Activated CD8-positive, alpha-beta T cell treated with anti-CD3 and anti-CD28 coated beads, Interleukin-2, amount 10 ng/mL, durations not matched to agents 7 days and 5 days (primary cell): Measurements from ENCODE around the gene COX17. TPM values are rescaled to one million over a fixed set of nuclear protein-coding genes. Genes with fewer than 3 reads are reported as not detected.

Source experiments
- ATAC-seq: fragments of 150-1000 bp; cut with Tn5 transposase; one replicate; pipeline ENCODE4 v1.10.0; 2021; ENCODE audit warnings: moderate library complexity
- CTCF ChIA-PET: fragments of 350-600 bp; sonication (Branson Sonifier 250); formaldehyde crosslinking; loops from one replicate; lab custom pipeline; 2021; ENCODE audit warnings: antibody characterized with exemption; lab: Charles Lee
- POLR2A ChIA-PET: fragments of 350-600 bp; sonication (Branson Sonifier 250); formaldehyde crosslinking; loops from one replicate; lab custom pipeline; 2021; ENCODE audit warnings: antibody characterized with exemption; lab: Charles Lee
- DNase-seq: peaks from one replicate; pipeline ENCODE4 v3.0.0-alpha.2; 2020
- H3K27ac Mint-ChIP-seq: one replicate; pipeline ENCODE4 v1.8.0; 2021; ENCODE audit warnings: mild to moderate bottlenecking, mixed read lengths
- H3K27me3 Mint-ChIP-seq: one replicate; pipeline ENCODE4 v1.8.0; 2021; ENCODE audit warnings: low read depth, mixed read lengths
- H3K36me3 Mint-ChIP-seq: one replicate; pipeline ENCODE4 v1.8.0; 2021; ENCODE audit warnings: low read depth, mixed read lengths
- H3K4me1 Mint-ChIP-seq: one replicate; pipeline ENCODE4 v1.8.0; 2021; ENCODE audit warnings: low read depth, mixed read lengths
- H3K4me3 Mint-ChIP-seq: one replicate; pipeline ENCODE4 v1.8.0; 2021; ENCODE audit warnings: mild to moderate bottlenecking, mixed read lengths
- H3K9me3 Mint-ChIP-seq: one replicate; pipeline ENCODE4 v1.8.0; 2022; ENCODE audit warnings: mixed read lengths; ENCODE audit not compliant: insufficient read depth
- total RNA-seq, 2 experiments: library from RNA; stranded (reverse); gene quantifications; one replicate each; pipeline ENCODE4 v1.2.3, GENCODE V29; 2021

Gene COX17
- total RNA-seq, 2 experiments from 2014 or later, result 62.0 to 71.5 TPM

- H3K9me3 Mint-ChIP-seq, result no peaks in the 10 kb centered on the region
- H3K27me3 Mint-ChIP-seq, result no peaks in the 10 kb centered on the region
- ATAC-seq, result no peak
- peaks cover 41% of the 10 kb centered on the region for H3K4me1 Mint-ChIP-seq
- ChIA-PET CTCF (interaction anchor here (1.0 to 2.3 kb wide), 5 partner anchors 9 to 73 kb away, joined by 3 to 13 read pairs (median 5); no protein-coding TSS in a partner anchor), POLR2A (no interaction called here)
- no peak for DNase-seq
- H3K36me3 Mint-ChIP-seq, result peaks cover 68% of the 10 kb centered on the region
- no peak overlapping the region for H3K4me3 Mint-ChIP-seq
- H3K27ac Mint-ChIP-seq, result no peak overlapping the region
Measured at GRCh38 chr3:119672776-119673175, 4.4 kb downstream of the COX17 start.

GRCh38 chr3:119669906-119670570, 7.2 kb downstream of the COX17 start:
- CTCF ChIA-PET, result no interaction called here
- Mint-ChIP-seq H3K4me1 (peaks cover 26% of the 10 kb centered on the region), H3K27me3 (no peaks in the 10 kb centered on the region), H3K4me3 (no peak overlapping the region), H3K27ac (no peak overlapping the region), H3K9me3 (no peaks in the 10 kb centered on the region), H3K36me3 (peaks cover 65% of the 10 kb centered on the region)
- DNase-seq (no peak), ATAC-seq (no peak)
- POLR2A ChIA-PET, result no interaction called here

GRCh38 chr3:119665954-119666559, 11.1 kb downstream of the COX17 start:
- ATAC-seq, result no peak
- H3K36me3 Mint-ChIP-seq, result peaks cover 39% of the 10 kb centered on the region
- no peak overlapping the region for H3K4me3 Mint-ChIP-seq
- H3K4me1 Mint-ChIP-seq, result peaks cover 25% of the 10 kb centered on the region
- no peak overlapping the region for H3K27ac Mint-ChIP-seq
- ChIA-PET POLR2A (interaction anchor here (0.7 to 2.7 kb wide), 2 partner anchors 11 to 1103 kb away, joined by 3 to 11 read pairs; partner anchors contain the start of gene COX17), CTCF (interaction anchor here (1.0 kb wide), 1 partner anchor 10 kb away, joined by 3 read pairs; no protein-coding TSS in a partner anchor)
- H3K9me3 Mint-ChIP-seq, result no peaks in the 10 kb centered on the region
- no peaks in the 10 kb centered on the region for H3K27me3 Mint-ChIP-seq
- no peak for DNase-seq

- ChIA-PET POLR2A (interaction anchor here (0.7 to 2.7 kb wide), 2 partner anchors 12 to 1104 kb away, joined by 3 to 11 read pairs; partner anchors contain the start of gene COX17), CTCF (interaction anchor here (0.9 to 1.0 kb wide), 2 partner anchors 10 to 12 kb away, joined by 3 to 4 read pairs; no protein-coding TSS in a partner anchor)
- no peaks in the 10 kb centered on the region for H3K27me3 Mint-ChIP-seq
- H3K27ac Mint-ChIP-seq, result no peak overlapping the region
- no peak for ATAC-seq
- no peaks in the 10 kb centered on the region for H3K9me3 Mint-ChIP-seq
- H3K36me3 Mint-ChIP-seq, result peaks cover 29% of the 10 kb centered on the region
- H3K4me3 Mint-ChIP-seq, result no peak overlapping the region
- H3K4me1 Mint-ChIP-seq, result peaks cover 20% of the 10 kb centered on the region
- DNase-seq, result no peak
Measured at GRCh38 chr3:119664850-119665379, 12.3 kb downstream of the COX17 start.

- ChIA-PET CTCF (interaction anchor here (1.4 to 2.5 kb wide), 3 partner anchors 9 to 67 kb away, joined by 3 to 13 read pairs (median 6); no protein-coding TSS in a partner anchor), POLR2A (interaction anchor here (2.7 kb wide), 1 partner anchor 12 kb away, joined by 11 read pairs; the partner anchor contains the start of gene COX17)
- Mint-ChIP-seq H3K27ac (no peak overlapping the region), H3K27me3 (no peaks in the 10 kb centered on the region), H3K9me3 (no peaks in the 10 kb centered on the region), H3K4me3 (no peak overlapping the region), H3K36me3 (peaks cover 28% of the 10 kb centered on the region), H3K4me1 (peaks cover 18% of the 10 kb centered on the region)
- DNase-seq (no peak), ATAC-seq (no peak)
Measured at GRCh38 chr3:119664370-119664769, 12.8 kb downstream of the COX17 start.

- H3K27me3 Mint-ChIP-seq, result no peaks in the 10 kb centered on the region
- CTCF ChIA-PET, result interaction anchor here (1.4 to 2.5 kb wide), 3 partner anchors 9 to 68 kb away, joined by 3 to 13 read pairs (median 6); no protein-coding TSS in a partner anchor
- no peak overlapping the region for H3K4me3 Mint-ChIP-seq
- POLR2A ChIA-PET, result interaction anchor here (1.6 kb wide), 1 partner anchor 13 kb away, joined by 6 read pairs; the partner anchor contains the start of gene COX17
- peaks cover 18% of the 10 kb centered on the region for H3K4me1 Mint-ChIP-seq
- H3K27ac Mint-ChIP-seq, result no peak overlapping the region
- peaks cover 23% of the 10 kb centered on the region for H3K36me3 Mint-ChIP-seq
- ATAC-seq, result no peak
- DNase-seq, result no peak
- no peaks in the 10 kb centered on the region for H3K9me3 Mint-ChIP-seq
Measured at GRCh38 chr3:119663885-119664284, 13.3 kb downstream of the COX17 start.

- DNase-seq (no peak), ATAC-seq (no peak)
- Mint-ChIP-seq H3K27ac (no peak overlapping the region), H3K4me3 (no peak overlapping the region), H3K27me3 (no peaks in the 10 kb centered on the region), H3K4me1 (peaks cover 27% of the 10 kb centered on the region), H3K36me3 (peaks cover 19% of the 10 kb centered on the region), H3K9me3 (no peaks in the 10 kb centered on the region)
- POLR2A ChIA-PET, result interaction anchor here (1.6 kb wide), 1 partner anchor 14 kb away, joined by 6 read pairs; the partner anchor contains the start of gene COX17
- CTCF ChIA-PET, result interaction anchor here (1.4 to 2.5 kb wide), 3 partner anchors 10 to 69 kb away, joined by 3 to 13 read pairs (median 6); no protein-coding TSS in a partner anchor
Measured at GRCh38 chr3:119662604-119663373, 14.4 kb downstream of the COX17 start.

GRCh38 chr3:119660474-119661440, 16.4 kb downstream of the COX17 start, which contains the start of gene POPDC2:
Gene POPDC2 (minus strand): TSS chr3:119660589. CDS start chr3:119660423, 166 bp downstream.
- CTCF ChIA-PET, result no interaction called here

GRCh38 chr3:119659606-119660291, 17.5 kb downstream of the COX17 start:
- H3K4me1 Mint-ChIP-seq, result peaks cover 25% of the 10 kb centered on the region
- POLR2A ChIA-PET, result no interaction called here
- CTCF ChIA-PET, result no interaction called here

More at GRCh38 chr3:119660474-119661440, 16.4 kb downstream of the COX17 start, which contains the start of gene POPDC2:
- Mint-ChIP-seq H3K4me3 (no peak within 1 kb of the TSS), H3K4me1 (peaks cover 32% of the 10 kb centered on the region), H3K27me3 (no peaks in the 10 kb centered on the region), H3K36me3 (peaks cover 7% of the 10 kb centered on the region), H3K9me3 (no peaks in the 10 kb centered on the region), H3K27ac (no peak within 1 kb of the TSS)
- ATAC-seq (no peak), DNase-seq (no peak)
- POLR2A ChIA-PET, result no interaction called here

GRCh38 chr3:119658994-119659393, 18.2 kb downstream of the COX17 start:
- Mint-ChIP-seq H3K4me3 (no peak overlapping the region), H3K27me3 (no peaks in the 10 kb centered on the region), H3K4me1 (peaks cover 22% of the 10 kb centered on the region), H3K9me3 (no peaks in the 10 kb centered on the region), H3K36me3 (peaks cover 5% of the 10 kb centered on the region), H3K27ac (no peak overlapping the region)
- ChIA-PET CTCF (no interaction called here), POLR2A (interaction anchor here (1.3 kb wide), 1 partner anchor 18 kb away, joined by 6 read pairs; the partner anchor contains the start of gene COX17)
- DNase-seq, result no peak
- no peak for ATAC-seq

More at GRCh38 chr3:119659606-119660291, 17.5 kb downstream of the COX17 start:
- no peak for DNase-seq
- ATAC-seq, result no peak
- Mint-ChIP-seq H3K9me3 (no peaks in the 10 kb centered on the region), H3K4me3 (no peak overlapping the region), H3K27me3 (no peaks in the 10 kb centered on the region), H3K27ac (no peak overlapping the region), H3K36me3 (peaks cover 7% of the 10 kb centered on the region)
